ENCODE measurements around the gene VPS36. TPM values are rescaled to one million over a fixed set of nuclear protein-coding genes. Genes with fewer than 3 reads are reported as not detected.

VPS36 gene, protein sequence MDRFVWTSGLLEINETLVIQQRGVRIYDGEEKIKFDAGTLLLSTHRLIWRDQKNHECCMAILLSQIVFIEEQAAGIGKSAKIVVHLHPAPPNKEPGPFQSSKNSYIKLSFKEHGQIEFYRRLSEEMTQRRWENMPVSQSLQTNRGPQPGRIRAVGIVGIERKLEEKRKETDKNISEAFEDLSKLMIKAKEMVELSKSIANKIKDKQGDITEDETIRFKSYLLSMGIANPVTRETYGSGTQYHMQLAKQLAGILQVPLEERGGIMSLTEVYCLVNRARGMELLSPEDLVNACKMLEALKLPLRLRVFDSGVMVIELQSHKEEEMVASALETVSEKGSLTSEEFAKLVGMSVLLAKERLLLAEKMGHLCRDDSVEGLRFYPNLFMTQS
- polyA plus RNA-seq (2012; ENCODE audit: insufficient read length, low read depth) = 5.7 TPM

DNA sequence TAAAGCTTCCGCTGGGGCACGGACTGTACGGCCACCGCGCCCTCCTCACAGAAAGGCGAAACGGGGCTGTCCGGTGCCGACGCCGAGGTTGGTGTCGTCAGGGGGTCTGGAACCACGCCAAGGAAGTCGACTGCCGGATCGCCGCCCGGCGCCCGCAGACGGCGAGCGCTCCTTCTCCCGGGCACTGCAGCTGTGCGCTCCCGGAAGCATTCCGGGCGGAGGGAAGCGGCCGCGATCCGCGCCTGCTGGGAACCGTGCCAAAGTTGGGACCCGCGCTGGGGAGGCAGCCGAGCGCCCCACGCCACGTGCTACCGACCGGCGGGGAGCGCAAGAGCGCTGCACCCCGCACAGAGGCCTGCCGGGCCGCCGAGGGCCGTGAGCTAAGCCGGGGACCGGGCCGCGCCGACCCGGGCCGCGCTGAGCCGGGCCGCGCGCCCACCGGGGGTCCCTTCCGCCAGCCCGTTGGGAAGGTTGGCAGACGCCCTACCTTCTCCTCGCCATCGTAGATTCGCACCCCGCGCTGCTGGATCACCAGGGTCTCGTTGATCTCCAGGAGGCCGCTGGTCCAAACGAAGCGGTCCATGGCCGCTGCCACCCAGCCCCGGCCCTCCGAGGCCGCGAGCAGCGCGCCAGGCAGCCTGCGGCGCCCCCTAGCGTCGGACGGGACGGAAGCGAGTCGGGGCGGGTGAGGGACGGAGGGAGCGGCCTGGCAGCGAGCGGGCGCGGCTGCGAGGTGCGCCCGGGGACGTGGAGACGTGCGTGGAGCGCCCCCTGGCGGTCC, at the start of gene VPS36:
Gene VPS36 (minus strand): TSS at position 623 of the 781 bp plus-strand sequence. CDS start 40 bp downstream, at position 583.
- TF ChIP-seq, protein P1, sequence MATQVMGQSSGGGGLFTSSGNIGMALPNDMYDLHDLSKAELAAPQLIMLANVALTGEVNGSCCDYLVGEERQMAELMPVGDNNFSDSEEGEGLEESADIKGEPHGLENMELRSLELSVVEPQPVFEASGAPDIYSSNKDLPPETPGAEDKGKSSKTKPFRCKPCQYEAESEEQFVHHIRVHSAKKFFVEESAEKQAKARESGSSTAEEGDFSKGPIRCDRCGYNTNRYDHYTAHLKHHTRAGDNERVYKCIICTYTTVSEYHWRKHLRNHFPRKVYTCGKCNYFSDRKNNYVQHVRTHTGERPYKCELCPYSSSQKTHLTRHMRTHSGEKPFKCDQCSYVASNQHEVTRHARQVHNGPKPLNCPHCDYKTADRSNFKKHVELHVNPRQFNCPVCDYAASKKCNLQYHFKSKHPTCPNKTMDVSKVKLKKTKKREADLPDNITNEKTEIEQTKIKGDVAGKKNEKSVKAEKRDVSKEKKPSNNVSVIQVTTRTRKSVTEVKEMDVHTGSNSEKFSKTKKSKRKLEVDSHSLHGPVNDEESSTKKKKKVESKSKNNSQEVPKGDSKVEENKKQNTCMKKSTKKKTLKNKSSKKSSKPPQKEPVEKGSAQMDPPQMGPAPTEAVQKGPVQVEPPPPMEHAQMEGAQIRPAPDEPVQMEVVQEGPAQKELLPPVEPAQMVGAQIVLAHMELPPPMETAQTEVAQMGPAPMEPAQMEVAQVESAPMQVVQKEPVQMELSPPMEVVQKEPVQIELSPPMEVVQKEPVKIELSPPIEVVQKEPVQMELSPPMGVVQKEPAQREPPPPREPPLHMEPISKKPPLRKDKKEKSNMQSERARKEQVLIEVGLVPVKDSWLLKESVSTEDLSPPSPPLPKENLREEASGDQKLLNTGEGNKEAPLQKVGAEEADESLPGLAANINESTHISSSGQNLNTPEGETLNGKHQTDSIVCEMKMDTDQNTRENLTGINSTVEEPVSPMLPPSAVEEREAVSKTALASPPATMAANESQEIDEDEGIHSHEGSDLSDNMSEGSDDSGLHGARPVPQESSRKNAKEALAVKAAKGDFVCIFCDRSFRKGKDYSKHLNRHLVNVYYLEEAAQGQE (IDR thresholded peaks at IDR 0.05; ENCODE audit: insufficient read depth in 1 of 2, low read depth in 2 of 2, low read length in 2 of 2) = no peak
- TF ChIP-seq TAF1 (IDR thresholded peaks at IDR 0.05; ENCODE audit: borderline replicate concordance, insufficient read depth, low read length) (no peak), SIN3A (IDR thresholded peaks at IDR 0.05; ENCODE audit: borderline replicate concordance, insufficient read depth, low read length) (no peak), POLR2AphosphoS5 (IDR thresholded peaks at IDR 0.05; ENCODE audit: low read depth, low read length) (peak; percentile 69), FOXP2 (optimal IDR thresholded peaks at IDR 0.05; ENCODE audit: borderline replicate concordance, extremely low read depth, extremely low read length, insufficient read depth) (peak; percentile 98)

DNA sequence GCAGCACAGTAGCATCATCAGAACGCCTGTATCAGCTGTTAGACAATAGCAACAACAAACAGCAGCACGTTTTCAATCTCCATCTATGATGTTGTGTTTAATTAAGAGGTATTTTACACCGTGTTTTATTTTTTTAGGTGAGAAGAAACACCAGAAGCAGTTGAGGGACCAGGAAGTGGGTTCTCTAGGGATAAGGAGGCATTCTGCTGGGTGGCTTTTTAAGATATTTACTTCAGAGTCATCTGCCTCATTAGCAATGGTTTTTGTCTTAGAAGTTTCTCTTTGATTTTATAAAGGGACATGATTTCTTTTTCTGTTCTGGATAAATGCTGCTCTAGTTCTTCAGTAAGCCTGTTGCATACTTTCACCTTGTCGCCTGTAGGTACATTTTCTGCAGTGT, 13.1 kb upstream of the VPS36 start:
- no peak for TF ChIP-seq TAF1 (IDR thresholded peaks at IDR 0.05; ENCODE audit: borderline replicate concordance, insufficient read depth, low read length)
- no peak for TF ChIP-seq POLR2AphosphoS5 (IDR thresholded peaks at IDR 0.05; ENCODE audit: low read depth, low read length)
- no peak for TF ChIP-seq SIN3A (IDR thresholded peaks at IDR 0.05; ENCODE audit: borderline replicate concordance, insufficient read depth, low read length)
- TF ChIP-seq, protein P1 (IDR thresholded peaks at IDR 0.05; ENCODE audit: insufficient read depth in 1 of 2, low read depth in 2 of 2, low read length in 2 of 2) = no peak
- no peak for TF ChIP-seq FOXP2 (optimal IDR thresholded peaks at IDR 0.05; ENCODE audit: borderline replicate concordance, extremely low read depth, extremely low read length, insufficient read depth)

DNA sequence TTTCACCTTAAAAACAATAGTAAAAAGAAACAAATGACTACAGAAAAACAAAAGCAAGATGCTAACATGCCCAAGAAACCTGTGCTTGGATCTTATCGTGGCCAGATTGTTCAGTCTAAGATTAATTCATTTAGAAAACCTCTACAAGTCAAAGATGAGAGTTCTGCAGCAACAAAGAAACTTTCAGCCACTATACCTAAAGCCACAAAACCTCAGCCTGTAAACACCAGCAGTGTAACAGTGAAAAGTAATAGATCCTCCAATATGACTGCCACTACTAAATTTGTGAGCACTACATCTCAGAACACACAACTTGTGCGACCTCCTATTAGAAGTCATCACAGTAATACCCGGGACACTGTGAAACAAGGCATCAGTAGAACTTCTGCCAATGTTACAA, 10.8 kb upstream of the VPS36 start:
- TF ChIP-seq TAF1 (IDR thresholded peaks at IDR 0.05; ENCODE audit: borderline replicate concordance, insufficient read depth, low read length) = no peak
- TF ChIP-seq FOXP2 (optimal IDR thresholded peaks at IDR 0.05; ENCODE audit: borderline replicate concordance, extremely low read depth, extremely low read length, insufficient read depth) = no peak
- TF ChIP-seq SIN3A (IDR thresholded peaks at IDR 0.05; ENCODE audit: borderline replicate concordance, insufficient read depth, low read length) = no peak
- no peak for TF ChIP-seq POLR2AphosphoS5 (IDR thresholded peaks at IDR 0.05; ENCODE audit: low read depth, low read length)
- TF ChIP-seq, protein P1 (IDR thresholded peaks at IDR 0.05; ENCODE audit: insufficient read depth in 1 of 2, low read depth in 2 of 2, low read length in 2 of 2) = no peak

DNA sequence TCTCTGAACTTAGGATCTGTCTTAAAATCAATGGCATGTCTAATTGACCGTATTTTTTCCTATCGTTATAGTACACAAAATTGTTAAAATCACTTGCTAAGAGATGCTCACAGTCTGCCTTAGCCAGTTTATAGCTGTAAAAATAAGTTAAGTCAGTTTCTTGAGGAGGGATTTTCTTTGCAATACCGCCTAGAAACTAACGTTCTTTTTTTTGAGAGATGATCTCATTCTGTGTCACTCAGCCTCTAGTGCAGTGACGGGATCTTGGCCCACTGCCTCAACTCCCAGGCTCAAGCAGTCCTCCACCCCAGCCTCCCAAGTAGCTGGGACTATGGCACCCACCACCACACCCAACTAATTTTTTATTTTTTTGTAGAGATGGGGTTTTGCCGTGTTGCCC, 9.2 kb upstream of the VPS36 start:
- TF ChIP-seq, protein P1 (IDR thresholded peaks at IDR 0.05; ENCODE audit: insufficient read depth in 1 of 2, low read depth in 2 of 2, low read length in 2 of 2) = no peak
- TF ChIP-seq POLR2AphosphoS5 (IDR thresholded peaks at IDR 0.05; ENCODE audit: low read depth, low read length) = no peak
- TF ChIP-seq FOXP2 (optimal IDR thresholded peaks at IDR 0.05; ENCODE audit: borderline replicate concordance, extremely low read depth, extremely low read length, insufficient read depth) = no peak
